Gastrocnemius medialis (tissue), 4 donors: ENCODE results near the gene PPP1R13L.

Experiments used
- POLR2A ChIP-seq, 2 donors: fragments of 450-650 bp; IDR thresholded peaks; one replicate each; pipeline ENCODE4 v1.6.1; 2017; ENCODE audit warnings: antibody characterized with exemption in 2 of 2, mild to moderate bottlenecking in 2 of 2, moderate library complexity in 2 of 2
- TF ChIP-seq, protein P1 (sequence below), 5 experiments: fragments of 450-650 bp in 3 of 5; fragments of 200-600 bp in 2 of 5; sonication (generic) in 2 of 5; IDR thresholded peaks in 4 of 5; conservative IDR thresholded peaks in 1 of 5; 1 replicate in 4 of 5; 2 replicates in 1 of 5; pipeline ENCODE4 v1.5.1; 2016 to 2019; ENCODE audit warnings: antibody characterized with exemption in 5 of 5, mild to moderate bottlenecking in 3 of 5, moderate library complexity in 3 of 5

DNA sequence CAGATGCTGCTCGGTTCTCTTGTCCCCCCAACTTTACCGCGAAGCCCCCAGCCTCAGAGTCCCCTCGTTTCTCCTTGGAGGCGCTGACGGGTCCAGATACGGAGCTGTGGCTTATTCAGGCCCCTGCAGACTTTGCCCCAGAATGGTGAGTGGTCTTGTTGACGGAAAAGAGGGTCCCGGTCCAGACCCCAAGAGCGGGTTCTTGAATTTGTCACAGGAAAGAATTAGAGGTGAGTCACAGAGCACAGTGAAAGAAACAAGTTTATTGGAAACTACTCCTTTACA lies 2.2 kb upstream of the PPP1R13L start:
- no peak for TF ChIP-seq POLR2A (IDR thresholded peaks at IDR 0.05)
- TF ChIP-seq, protein P1, sequence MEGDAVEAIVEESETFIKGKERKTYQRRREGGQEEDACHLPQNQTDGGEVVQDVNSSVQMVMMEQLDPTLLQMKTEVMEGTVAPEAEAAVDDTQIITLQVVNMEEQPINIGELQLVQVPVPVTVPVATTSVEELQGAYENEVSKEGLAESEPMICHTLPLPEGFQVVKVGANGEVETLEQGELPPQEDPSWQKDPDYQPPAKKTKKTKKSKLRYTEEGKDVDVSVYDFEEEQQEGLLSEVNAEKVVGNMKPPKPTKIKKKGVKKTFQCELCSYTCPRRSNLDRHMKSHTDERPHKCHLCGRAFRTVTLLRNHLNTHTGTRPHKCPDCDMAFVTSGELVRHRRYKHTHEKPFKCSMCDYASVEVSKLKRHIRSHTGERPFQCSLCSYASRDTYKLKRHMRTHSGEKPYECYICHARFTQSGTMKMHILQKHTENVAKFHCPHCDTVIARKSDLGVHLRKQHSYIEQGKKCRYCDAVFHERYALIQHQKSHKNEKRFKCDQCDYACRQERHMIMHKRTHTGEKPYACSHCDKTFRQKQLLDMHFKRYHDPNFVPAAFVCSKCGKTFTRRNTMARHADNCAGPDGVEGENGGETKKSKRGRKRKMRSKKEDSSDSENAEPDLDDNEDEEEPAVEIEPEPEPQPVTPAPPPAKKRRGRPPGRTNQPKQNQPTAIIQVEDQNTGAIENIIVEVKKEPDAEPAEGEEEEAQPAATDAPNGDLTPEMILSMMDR (IDR thresholded peaks at IDR 0.05 in 4 of 5, conservative IDR thresholded peaks at IDR 0.05 in 1 of 5) = no peak
